Sigmoid colon (tissue), 4 donors: ENCODE results near the gene IFITM10.

Experiments
- EP300 ChIP-seq, 4 donors: sonication (generic); formaldehyde crosslinking; IDR thresholded peaks; one replicate each; pipeline ENCODE4 v1.6.1; 2017; ENCODE audit warnings: antibody characterized with exemption in 4 of 4
- TF ChIP-seq, protein P1 (sequence below), 4 experiments: fragments of 450-650 bp in 3 of 4; fragments of 200-600 bp in 1 of 4; IDR thresholded peaks; one replicate each; pipeline ENCODE4 v1.5.1; 2016 to 2019; ENCODE audit warnings: antibody characterized with exemption in 4 of 4, mild to moderate bottlenecking in 3 of 4, moderate library complexity in 2 of 4

DNA sequence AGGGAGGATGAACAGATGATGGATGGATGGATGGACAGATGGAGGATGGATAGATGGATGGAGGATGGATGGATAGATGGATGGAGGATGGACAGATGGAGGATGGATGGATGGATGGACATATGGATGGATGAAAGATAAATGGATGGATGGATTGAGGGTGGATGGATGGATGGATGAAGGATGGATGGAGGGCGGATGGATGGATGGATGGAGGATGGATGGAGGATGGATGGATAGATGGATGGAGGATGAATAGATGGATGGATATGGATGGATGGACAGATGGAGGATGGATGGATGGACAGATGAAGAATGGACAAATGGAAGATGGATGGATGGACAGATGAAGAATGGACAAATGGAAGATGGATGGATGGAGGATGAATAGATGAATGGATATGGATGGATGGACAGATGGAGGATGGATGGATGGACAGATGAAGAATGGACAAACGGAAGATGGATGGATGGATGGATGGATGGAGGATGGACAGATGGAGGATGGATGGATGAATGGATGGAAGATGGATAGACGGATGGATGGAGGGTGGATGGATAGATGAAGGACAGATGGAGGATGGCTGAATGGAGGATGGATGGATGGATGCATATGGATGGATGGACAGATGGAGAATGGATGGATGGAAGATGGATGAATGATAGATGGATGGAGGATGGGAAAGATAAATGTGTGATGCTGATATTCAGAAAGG is 7.4 kb downstream of the IFITM10 start:
- TF ChIP-seq, protein P1, sequence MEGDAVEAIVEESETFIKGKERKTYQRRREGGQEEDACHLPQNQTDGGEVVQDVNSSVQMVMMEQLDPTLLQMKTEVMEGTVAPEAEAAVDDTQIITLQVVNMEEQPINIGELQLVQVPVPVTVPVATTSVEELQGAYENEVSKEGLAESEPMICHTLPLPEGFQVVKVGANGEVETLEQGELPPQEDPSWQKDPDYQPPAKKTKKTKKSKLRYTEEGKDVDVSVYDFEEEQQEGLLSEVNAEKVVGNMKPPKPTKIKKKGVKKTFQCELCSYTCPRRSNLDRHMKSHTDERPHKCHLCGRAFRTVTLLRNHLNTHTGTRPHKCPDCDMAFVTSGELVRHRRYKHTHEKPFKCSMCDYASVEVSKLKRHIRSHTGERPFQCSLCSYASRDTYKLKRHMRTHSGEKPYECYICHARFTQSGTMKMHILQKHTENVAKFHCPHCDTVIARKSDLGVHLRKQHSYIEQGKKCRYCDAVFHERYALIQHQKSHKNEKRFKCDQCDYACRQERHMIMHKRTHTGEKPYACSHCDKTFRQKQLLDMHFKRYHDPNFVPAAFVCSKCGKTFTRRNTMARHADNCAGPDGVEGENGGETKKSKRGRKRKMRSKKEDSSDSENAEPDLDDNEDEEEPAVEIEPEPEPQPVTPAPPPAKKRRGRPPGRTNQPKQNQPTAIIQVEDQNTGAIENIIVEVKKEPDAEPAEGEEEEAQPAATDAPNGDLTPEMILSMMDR (IDR thresholded peaks at IDR 0.05): no peak
- TF ChIP-seq EP300 (IDR thresholded peaks at IDR 0.05): no peak
